GM21619 (cell line): ENCODE data around the gene PRSS36.
A peak's percentile ranks its signal among the peaks of the same experiment; 100 is the strongest.
"Not testable (repeated sequence)": the region's sequence is repeated elsewhere in the genome, so short reads cannot be mapped to it uniquely, and the experiment has no call there.

Experiments
- ATAC-seq: cut with Tn5 transposase; IDR thresholded peaks from one replicate; pipeline ENCODE4 v1.9.1; 2021; ENCODE audit not compliant: unreplicated experiment

The PRSS36 gene

DNA sequence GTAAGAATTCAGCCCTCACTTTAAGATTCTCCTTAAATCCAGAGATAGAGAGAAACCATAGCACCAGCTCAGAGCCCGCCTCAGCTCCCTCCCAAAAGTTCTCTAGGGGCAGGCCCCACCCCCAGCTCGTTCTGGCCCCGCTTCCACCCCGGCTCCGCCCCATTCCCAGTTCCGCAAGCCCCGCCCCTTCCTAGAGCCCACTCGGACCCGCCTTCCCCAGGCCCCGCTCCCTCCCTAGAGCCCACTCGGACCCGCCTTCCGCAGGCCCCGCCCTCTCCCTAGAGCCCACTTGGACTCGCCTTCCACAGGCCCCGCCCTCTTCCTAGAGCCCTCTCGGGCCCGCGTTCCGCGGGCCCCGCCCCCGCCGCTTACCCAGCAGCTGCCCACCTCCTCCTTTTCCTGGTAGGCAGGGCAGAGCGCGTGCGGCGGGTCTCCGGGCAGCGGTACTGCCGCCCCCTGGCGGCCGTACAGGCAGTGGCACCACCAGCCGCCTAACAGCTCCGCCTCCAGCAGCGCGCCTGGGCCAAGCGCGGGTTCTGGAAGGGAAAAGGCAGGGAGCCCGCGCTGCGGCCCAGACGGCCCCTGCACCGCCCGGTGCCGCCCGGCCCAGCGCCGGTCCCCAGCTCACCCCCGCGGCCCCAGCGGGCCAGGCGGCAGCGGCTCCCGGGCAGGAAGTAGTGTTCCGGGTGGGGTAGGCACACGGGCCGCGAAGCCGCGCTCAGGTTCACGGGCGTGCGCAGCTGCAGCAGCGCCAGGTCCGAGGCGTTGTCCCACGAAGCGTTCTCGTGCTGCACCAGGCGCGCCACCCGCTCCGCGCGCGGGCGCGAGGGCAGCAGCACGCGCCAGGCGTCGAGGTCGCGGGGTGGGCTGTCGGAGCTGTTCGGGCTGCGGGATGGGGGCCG lies 7.5 kb downstream of the PRSS36 start:
- ATAC-seq, result peak; percentile 80

DNA sequence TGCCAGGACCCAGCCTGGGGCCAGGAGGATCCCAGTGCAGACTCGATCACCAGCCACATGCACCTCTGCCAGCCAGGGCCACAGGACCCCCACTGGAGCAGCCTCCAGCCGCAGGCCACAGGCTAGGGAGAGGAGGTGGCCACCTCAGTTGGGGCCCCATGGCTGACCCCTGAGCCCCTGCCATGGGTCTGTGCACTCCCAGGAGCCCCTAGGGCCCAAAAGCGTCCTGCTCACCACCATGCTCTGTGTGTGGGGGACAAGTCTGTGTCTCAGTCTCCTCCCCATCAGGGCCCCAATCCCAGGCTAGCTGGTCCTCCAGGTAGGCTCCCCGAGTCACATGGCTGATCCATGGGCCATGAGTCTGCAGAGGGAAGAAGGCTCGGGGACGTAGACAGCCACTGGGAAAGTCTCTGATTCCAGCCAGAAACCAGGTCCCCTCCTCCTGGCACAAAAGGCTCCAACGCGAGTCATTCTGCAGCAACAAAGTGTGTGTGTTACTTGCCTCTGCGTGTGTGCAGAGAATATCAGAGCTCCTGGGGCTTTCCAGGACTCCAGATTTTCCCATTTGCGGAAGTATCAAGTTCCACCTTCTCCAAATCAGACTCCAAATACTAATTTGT lies 8.3 kb downstream of the PRSS36 start:
- ATAC-seq, result no peak

DNA sequence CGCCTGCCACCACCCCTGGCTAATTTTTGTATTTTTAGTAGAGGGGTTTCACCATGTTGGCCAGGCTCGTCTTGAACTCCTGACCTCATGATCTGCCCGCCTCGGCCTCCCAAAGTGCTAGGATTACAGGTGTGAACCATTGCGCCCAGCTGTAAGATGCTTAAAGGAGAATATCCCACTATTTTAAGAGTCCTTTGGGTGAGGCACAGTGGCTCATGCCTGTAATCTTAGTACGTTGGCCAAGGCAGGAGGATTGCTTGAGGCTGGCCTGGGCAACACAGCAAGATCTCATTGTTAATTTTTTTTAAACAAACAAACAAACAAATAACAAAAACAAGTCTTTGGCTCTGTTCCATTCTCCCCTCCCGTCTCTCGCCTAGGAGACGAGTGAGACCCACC lies 8.8 kb downstream of the PRSS36 start:
- not testable (repeated sequence) for ATAC-seq

DNA sequence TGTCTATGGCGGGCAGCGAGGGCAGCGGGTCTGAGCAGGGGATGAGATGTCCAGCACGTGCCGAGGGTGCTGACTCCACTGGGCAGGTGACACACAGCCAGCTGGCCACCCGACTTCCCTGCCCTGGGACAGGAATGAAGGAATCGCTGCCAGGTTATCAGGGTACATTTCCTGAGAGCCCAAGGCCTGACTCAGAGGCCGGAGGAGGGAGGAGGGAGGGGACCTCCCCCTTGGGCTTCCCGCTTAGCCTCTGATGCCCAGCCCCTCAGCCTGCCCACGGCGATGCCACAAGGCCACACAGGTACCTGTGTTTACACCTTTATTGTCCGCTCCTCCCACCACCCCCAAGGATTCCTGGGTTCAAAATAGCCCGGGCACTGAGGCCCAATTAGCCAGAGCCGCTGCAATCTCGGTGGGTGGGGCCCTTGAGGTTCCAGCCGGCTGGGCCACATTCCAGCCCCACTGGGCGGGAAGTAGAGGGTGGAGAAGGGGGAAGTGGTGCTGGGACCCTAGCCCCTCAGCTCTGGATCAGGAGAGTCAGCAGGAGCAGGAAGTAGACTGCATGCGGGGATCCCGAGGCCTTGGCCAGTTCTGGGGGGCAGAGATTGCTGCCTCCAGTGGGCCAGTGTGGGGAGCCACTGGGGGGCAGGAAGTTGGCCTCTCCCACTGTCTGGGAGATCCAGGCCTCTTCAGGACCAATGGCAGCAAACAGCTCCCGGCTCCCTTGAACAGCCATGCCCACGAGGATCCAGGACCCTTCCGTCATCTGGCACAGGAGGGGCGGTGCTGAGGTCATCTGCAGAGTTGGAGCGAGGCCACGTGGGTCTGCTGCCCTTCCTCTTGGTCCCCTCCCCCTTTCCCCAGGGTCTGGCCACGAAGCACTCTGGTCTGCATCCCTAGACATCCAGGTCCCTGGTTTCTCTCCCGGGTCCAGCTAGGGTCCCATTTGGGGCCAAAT lies 11.0 kb downstream of the PRSS36 start:
- no peak for ATAC-seq

DNA sequence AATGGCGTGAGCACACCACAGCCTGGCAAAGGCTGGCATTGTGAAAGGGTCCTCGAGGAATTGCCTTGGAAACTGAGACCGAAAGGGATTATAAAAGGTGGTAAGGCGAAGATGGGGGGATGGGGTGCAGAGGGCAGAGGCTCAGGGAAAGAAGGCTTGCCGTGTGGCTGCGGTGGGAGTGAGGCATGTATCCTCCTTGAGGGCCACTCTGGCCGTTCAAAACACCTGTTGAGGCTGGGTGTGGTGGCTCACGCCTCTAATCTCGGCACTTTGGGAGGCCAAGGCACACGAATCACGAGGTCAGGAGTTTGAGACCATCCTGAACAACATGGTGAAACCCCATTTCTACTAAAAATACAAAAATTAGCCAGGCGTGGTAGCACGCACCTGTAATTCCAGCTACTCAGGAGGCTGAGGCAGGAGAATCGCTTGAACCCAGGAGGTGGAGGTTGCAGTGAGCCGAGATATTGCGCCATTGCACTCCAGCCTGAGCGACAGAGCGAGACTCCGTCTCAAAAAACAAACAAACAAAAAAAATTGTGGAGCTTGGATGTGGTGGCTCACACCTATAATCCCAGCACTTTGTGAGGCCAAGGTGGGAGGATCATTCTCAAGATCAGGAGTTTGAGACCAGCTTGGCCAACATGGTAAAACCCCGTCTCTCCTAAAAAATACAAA lies 12.9 kb downstream of the PRSS36 start:
- not testable (repeated sequence) for ATAC-seq

DNA sequence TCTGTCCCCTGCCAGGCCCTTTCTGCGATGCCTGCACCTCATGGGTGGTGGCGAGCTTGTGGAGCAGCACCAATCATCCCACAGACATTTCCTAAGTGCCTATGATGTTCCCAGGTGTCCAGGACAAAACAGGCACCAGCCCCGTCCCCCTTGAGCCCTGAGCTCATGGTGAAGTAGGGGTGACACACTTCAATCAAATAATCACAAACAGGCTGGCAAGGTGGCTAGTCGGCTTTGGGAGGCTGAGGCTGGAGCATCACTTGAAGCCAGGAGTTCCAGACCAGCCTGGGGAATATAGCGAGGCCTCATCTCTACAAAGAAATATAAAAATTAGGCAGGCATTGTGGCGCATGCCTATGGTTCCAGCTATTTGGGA lies 13.6 kb downstream of the PRSS36 start:
- no peak for ATAC-seq

DNA sequence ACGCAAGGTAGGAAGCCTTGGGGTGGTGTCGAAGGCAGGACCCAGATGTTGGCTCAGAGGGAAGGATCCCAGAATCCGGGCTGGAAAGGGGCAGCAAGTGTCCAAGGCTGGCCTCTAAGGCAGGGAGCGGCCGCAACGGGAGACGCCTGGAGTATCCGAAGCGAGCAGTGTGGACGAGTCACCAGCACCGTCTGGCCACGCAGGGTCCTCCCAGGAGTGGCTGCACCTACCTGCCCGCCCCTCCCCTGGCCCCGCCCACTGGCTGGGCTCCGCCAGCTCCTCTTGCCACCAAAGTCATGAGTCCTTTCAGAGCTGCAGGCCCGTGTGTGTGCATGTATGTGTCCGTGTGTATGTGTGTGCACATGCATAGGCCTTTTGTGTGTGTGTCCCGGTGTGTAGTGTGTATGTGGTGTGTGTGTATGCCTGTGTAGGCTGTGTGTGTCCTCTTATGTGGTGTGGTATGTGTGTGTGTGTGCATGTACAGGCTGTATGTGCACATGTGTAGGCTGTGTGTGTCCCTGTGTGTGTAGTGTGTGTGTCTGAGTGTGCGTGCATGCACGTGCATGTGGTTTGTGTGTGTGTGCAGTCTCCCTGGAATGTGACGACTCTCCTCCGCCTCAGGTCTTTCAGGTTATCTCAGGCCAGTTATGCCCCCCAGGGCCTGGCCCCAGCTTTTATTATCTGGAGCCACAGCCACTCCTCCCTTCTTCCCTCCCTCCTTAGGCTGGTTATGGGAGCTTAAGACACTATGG lies 14.2 kb downstream of the PRSS36 start, which contains the start of gene PRSS8:
TSS of gene PRSS8 (minus strand) at position 193 of the 752 bp plus-strand sequence. CDS start 229 bp downstream, outside the sequence.
- no peak for ATAC-seq

DNA sequence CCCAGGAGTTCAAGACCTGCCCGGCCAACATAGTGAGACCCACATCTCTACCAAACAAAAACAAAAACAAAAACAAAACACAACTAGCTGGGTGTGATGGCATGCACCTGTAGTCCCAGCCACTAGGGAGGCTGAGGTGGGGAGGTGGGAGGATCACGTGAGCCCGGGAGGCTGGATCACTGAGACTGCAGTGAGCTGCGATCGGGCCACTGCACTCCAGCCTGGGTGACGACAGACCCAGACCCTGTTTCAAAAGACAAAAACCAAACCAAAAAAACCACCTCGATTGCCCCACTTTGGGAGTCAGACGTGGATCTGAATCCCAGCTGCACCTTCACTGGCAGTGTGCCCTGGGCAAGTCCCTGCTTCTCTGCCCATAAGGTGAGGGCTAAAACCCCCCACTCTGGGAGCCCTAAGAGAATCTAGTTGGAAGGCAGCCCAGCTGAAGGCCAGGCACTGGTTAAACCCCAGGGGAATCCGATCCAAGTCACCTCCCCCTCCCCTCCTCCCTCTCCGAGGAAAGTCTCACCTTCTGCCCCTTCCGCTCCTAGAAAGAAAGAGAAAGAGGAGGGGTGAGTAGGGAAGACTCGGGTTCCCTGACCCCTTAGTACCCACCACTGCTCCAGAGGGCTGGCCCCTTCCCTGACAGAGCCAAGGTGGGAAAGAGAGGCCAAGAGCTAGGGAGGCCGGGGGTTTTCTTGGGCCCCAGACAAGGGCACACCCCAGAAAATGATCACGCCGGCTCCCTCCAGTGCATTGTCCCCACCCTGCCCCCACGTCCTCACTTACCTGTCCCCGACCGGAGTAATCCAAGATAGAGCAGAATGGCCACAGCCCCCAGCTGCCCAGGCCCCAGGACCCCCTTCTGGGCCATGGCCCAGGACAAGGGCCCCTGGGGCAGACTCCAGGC lies 15.0 kb downstream of the PRSS36 start:
- ATAC-seq, result no peak

DNA sequence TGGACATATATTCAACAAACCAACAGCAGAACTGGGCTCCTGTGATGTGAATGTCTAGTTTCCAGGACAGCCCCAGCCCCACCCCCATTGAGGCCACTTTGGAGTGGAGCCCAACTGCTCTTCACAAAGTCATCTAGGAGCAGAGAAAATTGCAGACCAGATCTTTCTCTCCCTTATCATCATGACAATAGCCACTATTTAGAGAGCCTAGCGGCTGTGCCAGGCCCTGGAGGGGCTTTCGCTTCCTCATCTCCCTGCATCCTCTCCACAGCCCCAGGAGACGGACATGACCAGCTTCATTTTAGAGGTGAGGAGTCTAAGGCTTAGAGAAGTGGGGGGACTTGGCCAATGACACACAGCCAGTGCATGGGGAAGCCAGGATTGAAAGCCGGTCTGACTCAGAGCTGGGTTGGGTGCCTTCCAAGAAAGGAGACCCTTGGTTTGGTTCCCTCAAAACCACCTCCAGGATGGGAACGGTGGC lies 15.7 kb downstream of the PRSS36 start:
- ATAC-seq, result no peak

DNA sequence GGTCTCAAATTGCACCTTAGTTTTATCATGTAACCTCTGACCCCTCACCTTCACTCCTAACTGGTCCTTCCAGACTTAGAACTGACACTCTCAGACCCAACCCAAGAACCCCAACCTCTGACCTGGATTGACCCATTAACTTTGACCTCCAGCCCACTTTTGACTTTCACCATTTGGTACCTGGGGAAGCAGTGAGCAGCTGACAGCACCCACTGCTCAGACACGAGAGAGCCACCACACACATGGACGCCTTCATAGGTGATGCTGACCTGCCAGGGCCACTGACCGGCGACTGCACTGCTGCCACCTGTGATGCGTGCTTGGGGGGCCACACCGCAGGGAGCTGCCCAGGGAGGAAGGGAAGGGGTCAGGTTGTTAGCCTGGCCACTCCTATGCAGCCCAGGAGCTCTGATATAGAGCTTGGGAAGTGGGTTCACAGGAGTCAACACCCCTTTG lies 16.8 kb downstream of the PRSS36 start:
- ATAC-seq, result no peak

DNA sequence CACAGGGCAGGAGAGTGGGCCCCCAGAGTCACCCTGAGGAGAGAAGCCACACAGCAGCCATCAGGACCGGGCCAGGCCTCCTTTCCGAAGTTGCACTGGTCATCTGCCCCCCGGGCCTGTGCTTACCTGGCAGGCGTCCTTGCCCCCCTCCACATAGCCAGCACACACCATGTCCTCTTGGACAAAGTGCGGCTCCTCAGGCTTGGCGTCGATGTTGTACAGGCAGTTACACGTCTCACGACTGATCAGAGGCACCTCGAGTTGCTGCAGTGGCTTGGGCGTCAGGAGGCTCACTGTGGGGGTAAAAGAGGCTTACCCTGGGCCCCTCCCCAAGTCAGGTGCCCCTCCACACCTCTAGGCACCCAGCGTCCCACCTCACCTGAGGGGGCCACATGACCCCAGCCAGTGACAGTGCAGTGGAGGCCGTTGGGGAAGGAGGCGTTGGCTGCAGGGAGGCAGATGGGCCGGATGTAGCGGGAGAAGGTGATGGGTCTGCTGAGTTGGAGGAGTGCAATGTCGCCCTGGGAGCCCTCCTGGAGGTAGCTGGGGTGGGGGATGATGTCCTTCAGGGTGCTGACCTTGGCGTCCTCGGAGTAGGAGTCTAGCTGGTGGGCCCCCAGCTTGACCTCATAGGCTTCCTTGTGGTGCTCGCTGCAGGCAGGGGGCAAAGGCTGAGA lies 17.4 kb downstream of the PRSS36 start:
- no peak for ATAC-seq

DNA sequence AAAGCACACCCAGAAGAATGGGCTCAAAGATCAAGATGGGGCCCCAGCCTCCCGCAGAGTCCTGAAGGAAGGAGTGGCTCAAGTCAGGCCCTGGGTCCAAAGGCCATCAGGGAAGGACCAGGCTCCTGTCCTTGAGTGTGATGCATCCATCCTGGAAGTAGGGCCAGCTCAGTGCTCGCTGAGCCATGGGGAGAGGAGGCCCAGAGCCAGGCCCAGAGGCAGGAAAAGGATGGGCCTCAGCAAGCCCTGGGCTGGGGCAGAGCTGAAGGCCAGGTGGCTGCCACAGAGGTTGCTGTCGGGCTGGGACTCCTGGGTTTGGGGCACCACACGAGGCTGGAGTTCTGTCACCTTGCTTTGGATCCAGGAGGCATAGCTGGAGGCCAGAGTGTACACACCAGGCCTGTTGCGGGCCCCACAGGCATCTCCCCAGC lies 18.0 kb downstream of the PRSS36 start:
- ATAC-seq, result no peak

DNA sequence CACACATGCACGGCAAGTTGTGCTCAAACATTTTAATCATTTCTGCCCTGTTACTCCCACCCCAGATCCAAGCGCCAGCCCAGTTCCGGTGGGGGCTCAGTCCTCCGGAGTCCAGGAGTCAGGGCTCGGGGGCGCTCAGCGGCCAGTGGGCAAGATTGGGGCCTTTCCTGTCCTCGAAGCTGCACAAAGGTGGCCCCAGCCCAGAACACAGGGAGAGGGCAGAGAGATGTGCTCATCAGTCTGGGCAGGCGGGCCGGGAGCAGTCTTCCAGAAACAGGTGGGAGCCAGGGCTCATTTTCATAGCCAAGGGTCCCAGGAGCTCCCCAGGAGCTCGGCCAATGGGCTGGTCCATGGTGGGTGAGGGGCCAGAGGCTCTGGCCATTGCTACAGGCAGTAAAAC lies 18.4 kb downstream of the PRSS36 start:
- no peak for ATAC-seq

DNA sequence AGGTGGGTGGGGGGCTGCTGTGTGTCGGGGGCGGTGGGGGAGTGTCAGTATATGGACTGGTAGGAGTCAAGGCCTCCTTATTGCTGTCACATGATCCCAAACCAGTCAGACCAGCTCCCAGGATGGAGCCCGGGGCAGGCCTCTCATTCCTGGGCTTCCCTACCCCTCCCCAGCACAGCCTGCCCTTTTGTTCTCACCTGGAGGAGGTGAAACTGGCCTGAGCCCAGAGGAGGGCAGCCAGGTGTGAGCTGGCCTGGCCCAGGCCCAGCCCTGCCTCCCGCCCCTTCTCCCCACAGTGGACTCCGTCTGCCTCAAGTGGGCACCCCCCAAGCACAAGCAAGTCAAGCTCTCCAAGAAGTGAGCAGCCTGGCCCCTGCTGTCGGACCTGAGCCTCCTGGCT lies 19.0 kb downstream of the PRSS36 start:
- ATAC-seq, result no peak

DNA sequence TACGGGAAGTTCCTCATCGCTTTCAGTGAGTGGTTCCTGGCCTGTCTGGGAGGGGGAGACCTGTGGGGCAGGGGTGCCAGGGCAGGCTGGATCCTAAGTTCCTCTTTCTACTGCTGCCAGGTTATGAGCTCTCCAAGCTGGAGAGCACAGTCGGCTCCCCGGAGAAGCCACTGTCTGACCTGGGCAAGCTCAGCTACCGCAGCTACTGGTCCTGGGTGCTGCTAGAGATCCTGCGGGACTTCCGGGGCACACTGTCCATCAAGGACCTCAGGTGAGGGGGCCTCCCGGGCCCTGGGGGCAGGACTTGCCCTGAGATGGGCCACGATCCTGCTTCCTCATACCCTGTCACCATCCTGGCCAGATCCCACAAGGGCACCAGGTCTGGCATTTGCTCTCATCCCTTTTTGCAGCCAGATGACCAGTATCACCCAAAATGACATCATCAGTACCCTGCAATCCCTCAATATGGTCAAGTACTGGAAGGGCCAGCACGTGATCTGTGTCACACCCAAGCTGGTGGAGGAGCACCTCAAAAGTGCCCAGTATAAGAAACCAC lies 19.5 kb downstream of the PRSS36 start:
- ATAC-seq, result no peak

DNA sequence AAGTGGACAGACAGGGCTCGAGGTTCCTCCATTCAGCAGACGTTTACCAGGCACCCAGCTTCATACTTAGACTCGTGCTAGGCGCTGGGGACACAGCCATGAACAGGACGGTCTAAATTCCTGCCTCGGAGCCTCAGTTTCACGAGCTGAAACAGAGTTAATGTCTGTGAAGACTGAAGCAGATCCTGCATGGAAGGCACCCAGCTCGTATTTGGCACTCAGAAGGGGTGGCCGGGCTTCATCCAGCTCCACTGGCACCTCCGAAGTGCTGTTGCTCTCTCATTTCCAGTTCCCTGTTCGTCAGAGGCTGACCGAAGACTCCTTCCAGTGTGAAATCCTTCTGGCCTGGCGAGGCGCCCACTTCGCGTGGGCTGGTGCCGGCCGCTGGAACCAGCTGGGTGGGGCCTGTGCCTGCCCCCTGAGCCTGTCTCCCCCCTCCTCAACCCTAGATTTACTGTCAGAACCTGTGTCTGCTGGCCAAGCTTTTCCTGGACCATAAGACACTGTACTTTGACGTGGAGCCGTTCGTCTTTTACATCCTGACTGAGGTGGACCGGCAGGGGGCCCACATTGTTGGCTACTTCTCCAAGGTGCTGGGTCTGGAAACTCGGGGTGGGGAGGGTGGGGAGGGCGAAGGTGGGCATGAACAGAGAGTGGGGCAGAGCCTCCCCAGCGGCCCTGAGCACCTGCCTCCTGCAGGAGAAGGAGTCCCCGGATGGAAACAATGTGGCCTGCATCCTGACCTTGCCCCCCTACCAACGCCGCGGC lies 20.1 kb downstream of the PRSS36 start:
- no peak for ATAC-seq
